Dermis microvascular lymphatic vessel endothelial cell (primary cell): Measurements from ENCODE around the gene POC1A. TPM values are rescaled to one million over a fixed set of nuclear protein-coding genes. Genes with fewer than 3 reads are reported as not detected.
"Not testable (repeated sequence)": the region's sequence is repeated elsewhere in the genome, so short reads cannot be mapped to it uniquely, and the experiment has no call there.

Experiments used
- DNase-seq, 2 donors: peaks; one replicate each; pipeline versions ENCODE4 v3.0.0 to v3.0.0-alpha.2; 2010; ENCODE audit warnings: low read depth in 2 of 2
- total RNA-seq: library from RNA; depleted of rRNA; stranded (reverse); fragments of >200 nt; gene quantifications from 2 replicates; pipeline ENCODE4 v1.2.1, GENCODE V29; 2014

The POC1A gene
- total RNA-seq, 1 donor from 2014 or later, result 12.5 TPM

GRCh38 chr3:52184690-52185089 lies 30.5 kb upstream of the POC1A start:
- DNase-seq, result no peak

GRCh38 chr3:52183786-52184445 lies 29.7 kb upstream of the POC1A start:
- DNase-seq, result no peak

GRCh38 chr3:52182691-52183090 lies 28.5 kb upstream of the POC1A start:
- DNase-seq, result no peak

GRCh38 chr3:52182196-52182595 lies 28.0 kb upstream of the POC1A start:
- DNase-seq, result no peak

GRCh38 chr3:52181543-52181942 lies 27.3 kb upstream of the POC1A start:
- no peak for DNase-seq

- DNase-seq, result no peak
Observed at GRCh38 chr3:52178537-52178936, 24.3 kb upstream of the POC1A start.

- not testable (repeated sequence) for DNase-seq
Observed at GRCh38 chr3:52178126-52178525, 23.9 kb upstream of the POC1A start.

- DNase-seq, result no peak
Observed at GRCh38 chr3:52177701-52178042, 23.4 kb upstream of the POC1A start.

- DNase-seq, result no peak
Observed at GRCh38 chr3:52176951-52177700, 22.9 kb upstream of the POC1A start.

- no peak for DNase-seq
Observed at GRCh38 chr3:52176180-52176752, 22.0 kb upstream of the POC1A start.

GRCh38 chr3:52175416-52176179 lies 21.4 kb upstream of the POC1A start:
- DNase-seq, result no peak

GRCh38 chr3:52174896-52175295 lies 20.7 kb upstream of the POC1A start:
- DNase-seq, result no peak

GRCh38 chr3:52173101-52173500 lies 18.9 kb upstream of the POC1A start:
- no peak for DNase-seq

GRCh38 chr3:52172262-52172757 lies 18.1 kb upstream of the POC1A start:
- no peak for DNase-seq

GRCh38 chr3:52171514-52172261 lies 17.5 kb upstream of the POC1A start:
- no peak for DNase-seq

GRCh38 chr3:52170217-52170616 lies 16.0 kb upstream of the POC1A start:
- not testable (repeated sequence) for DNase-seq

- DNase-seq, result no peak
Observed at GRCh38 chr3:52167240-52167639, 13.0 kb upstream of the POC1A start.

- DNase-seq, result no peak
Observed at GRCh38 chr3:52162250-52162872, 8.1 kb upstream of the POC1A start.

GRCh38 chr3:52159503-52159902 lies 5.3 kb upstream of the POC1A start:
- DNase-seq, result no peak

GRCh38 chr3:52155912-52156311 lies 1.7 kb upstream of the POC1A start:
- no peak for DNase-seq
